IPS DF 19.7 (cell line): ENCODE results near the gene FURIN.
"Not testable (repeated sequence)": the region's sequence is repeated elsewhere in the genome, so short reads cannot be mapped to it uniquely, and the experiment has no call there.

ENCODE experiments used
- DNase-seq: peaks from one replicate; pipeline ENCODE4 v3.0.0-alpha.2; 2013; ENCODE audit warnings: low read depth, low spot score

The FURIN gene

GRCh38 chr15:90844696-90845095, 23.7 kb upstream of the FURIN start:
- DNase-seq, result no peak

- no peak for DNase-seq
Measured at GRCh38 chr15:90845201-90845949, 23.0 kb upstream of the FURIN start.

GRCh38 chr15:90849424-90849823, 19.0 kb upstream of the FURIN start:
- DNase-seq, result not testable (repeated sequence)

- DNase-seq, result no peak
Measured at GRCh38 chr15:90851114-90851513, 17.3 kb upstream of the FURIN start.

GRCh38 chr15:90851940-90852339, 16.4 kb upstream of the FURIN start:
- no peak for DNase-seq

- no peak for DNase-seq
Measured at GRCh38 chr15:90855139-90855538, 13.2 kb upstream of the FURIN start.

GRCh38 chr15:90857337-90857736, 11.1 kb upstream of the FURIN start:
- DNase-seq, result no peak

- no peak for DNase-seq
Measured at GRCh38 chr15:90857883-90858443, 10.4 kb upstream of the FURIN start.

- no peak for DNase-seq
Measured at GRCh38 chr15:90859234-90860131, 8.9 kb upstream of the FURIN start.

- DNase-seq, result no peak
Measured at GRCh38 chr15:90860450-90860849, 7.9 kb upstream of the FURIN start.

- DNase-seq, result no peak
Measured at GRCh38 chr15:90860942-90861675, 7.3 kb upstream of the FURIN start.

GRCh38 chr15:90862487-90862886, 5.9 kb upstream of the FURIN start:
- DNase-seq, result no peak

- DNase-seq, result no peak
Measured at GRCh38 chr15:90862964-90863778, 5.2 kb upstream of the FURIN start.

GRCh38 chr15:90863987-90864386, 4.4 kb upstream of the FURIN start:
- DNase-seq, result no peak

GRCh38 chr15:90864507-90864906, 3.9 kb upstream of the FURIN start:
- no peak for DNase-seq

- DNase-seq, result no peak
Measured at GRCh38 chr15:90865702-90866101, 2.7 kb upstream of the FURIN start.

- DNase-seq, result no peak
Measured at GRCh38 chr15:90866161-90866715, 2.1 kb upstream of the FURIN start.

- no peak for DNase-seq
Measured at GRCh38 chr15:90866800-90867199, 1.6 kb upstream of the FURIN start.

- DNase-seq, result no peak
Measured at GRCh38 chr15:90869140-90869541, 753 bp downstream of the FURIN start.

GRCh38 chr15:90869601-90870353, 1.4 kb downstream of the FURIN start:
- peak; percentile 59 for DNase-seq
